ENCODE measurements around the gene JOSD1.
"Not testable (repeated sequence)": the region's sequence is repeated elsewhere in the genome, so short reads cannot be mapped to it uniquely, and the experiment has no call there.

The JOSD1 gene

GRCh38 chr22:38656256-38657044 is 44.3 kb downstream of the JOSD1 start, which contains the start of the genes CBY1 and FAM227A:
Gene CBY1, plus strand, starts transcription at chr22:38656638. Its CDS starts 11,417 bp downstream, at chr22:38668055.
Gene FAM227A, minus strand, starts transcription at chr22:38656392. Its CDS starts 6,224 bp downstream, at chr22:38650168.
- Mint-ChIP-seq H3K27ac (peak within 1 kb of the TSS; percentile 100), H3K4me3 (peak within 1 kb of the TSS; percentile 96), H3K4me1 (peaks cover 5 to 20% of the 10 kb centered on the region in 2 donors), H3K9me3 (no peaks in the 10 kb centered on the region), H3K36me3 (no peaks in the 10 kb centered on the region), H3K27me3 (no peaks in the 10 kb centered on the region)
- ATAC-seq (replicated peaks) (peak; percentile 89 to 91), DNase-seq (peak; percentile 81)

GRCh38 chr22:38655519-38656255 is 45.1 kb downstream of the JOSD1 start:
- Mint-ChIP-seq H3K9me3 (no peaks in the 10 kb centered on the region), H3K4me3 (peak overlapping the region; percentile 96), H3K27me3 (no peaks in the 10 kb centered on the region), H3K4me1 (peaks cover 5 to 20% of the 10 kb centered on the region in 2 donors), H3K36me3 (no peaks in the 10 kb centered on the region), H3K27ac (peak overlapping the region; percentile 100)
- ATAC-seq (replicated peaks): no peak
- DNase-seq: peak; percentile 4

- Mint-ChIP-seq H3K27me3 (no peaks in the 10 kb centered on the region), H3K27ac (peak overlapping the region; percentile 9), H3K36me3 (no peaks in the 10 kb centered on the region), H3K4me3 (no peak overlapping the region), H3K9me3 (no peaks in the 10 kb centered on the region), H3K4me1 (peaks cover 5 to 20% of the 10 kb centered on the region in 2 donors)
- no peak for DNase-seq
- ATAC-seq (replicated peaks): no peak
These were observed 47.0 kb downstream of the JOSD1 start for GRCh38 chr22:38653741-38654140.

- ATAC-seq (replicated peaks): no peak
These were observed 47.9 kb downstream of the JOSD1 start for GRCh38 chr22:38652859-38653258.

GRCh38 chr22:38649841-38650522 is 50.8 kb downstream of the JOSD1 start:
- Mint-ChIP-seq H3K36me3 (no peaks in the 10 kb centered on the region), H3K27ac (no peak overlapping the region), H3K4me1 (no peaks in the 10 kb centered on the region), H3K4me3 (no peak overlapping the region), H3K27me3 (peaks cover 0 to 4% of the 10 kb centered on the region in 2 donors), H3K9me3 (no peaks in the 10 kb centered on the region)
- ATAC-seq (replicated peaks) (no peak), DNase-seq (no peak)

More at GRCh38 chr22:38652859-38653258, 47.9 kb downstream of the JOSD1 start:
- Mint-ChIP-seq H3K9me3 (no peaks in the 10 kb centered on the region), H3K4me3 (no peak overlapping the region), H3K36me3 (no peaks in the 10 kb centered on the region), H3K27ac (no peak overlapping the region), H3K4me1 (peaks cover 5 to 16% of the 10 kb centered on the region in 2 donors), H3K27me3 (peaks cover 0 to 3% of the 10 kb centered on the region in 2 donors)
- DNase-seq: no peak

- Mint-ChIP-seq H3K4me3 (no peak overlapping the region), H3K9me3 (no peaks in the 10 kb centered on the region), H3K36me3 (no peaks in the 10 kb centered on the region), H3K27ac (no peak overlapping the region), H3K4me1 (no peaks in the 10 kb centered on the region), H3K27me3 (peaks cover 6 to 11% of the 10 kb centered on the region in 2 donors)
- DNase-seq (no peak), ATAC-seq (replicated peaks) (no peak)
These were observed 55.3 kb downstream of the JOSD1 start for GRCh38 chr22:38645430-38645829.

- ATAC-seq (replicated peaks): peak in 1 of 2 donors; percentile 52
- not testable (repeated sequence) for H3K9me3 Mint-ChIP-seq, H3K36me3 Mint-ChIP-seq, H3K4me1 Mint-ChIP-seq, H3K27ac Mint-ChIP-seq, H3K4me3 Mint-ChIP-seq, DNase-seq
- H3K27me3 Mint-ChIP-seq: peaks cover 6 to 11% of the 10 kb centered on the region in 2 donors
These were observed 56.5 kb downstream of the JOSD1 start for GRCh38 chr22:38644245-38644644.

- H3K4me1 Mint-ChIP-seq: no peaks in the 10 kb centered on the region
- H3K27ac Mint-ChIP-seq: no peak overlapping the region
- H3K27me3 Mint-ChIP-seq: peaks cover 6 to 8% of the 10 kb centered on the region in 2 donors
- H3K4me3 Mint-ChIP-seq: no peak overlapping the region
- no peaks in the 10 kb centered on the region for H3K9me3 Mint-ChIP-seq
- DNase-seq (no peak), ATAC-seq (replicated peaks) (no peak)
- no peaks in the 10 kb centered on the region for H3K36me3 Mint-ChIP-seq
These were observed 59.2 kb downstream of the JOSD1 start for GRCh38 chr22:38641476-38642040.

GRCh38 chr22:38638728-38639127 is 62.0 kb downstream of the JOSD1 start:
- Mint-ChIP-seq H3K9me3 (no peaks in the 10 kb centered on the region), H3K27ac (no peak overlapping the region), H3K36me3 (no peaks in the 10 kb centered on the region), H3K4me3 (no peak overlapping the region), H3K4me1 (no peaks in the 10 kb centered on the region), H3K27me3 (peaks cover 6 to 8% of the 10 kb centered on the region in 2 donors)
- DNase-seq (no peak), ATAC-seq (replicated peaks) (no peak)

- H3K36me3 Mint-ChIP-seq: no peaks in the 10 kb centered on the region
- no peak overlapping the region for H3K4me3 Mint-ChIP-seq
- DNase-seq (no peak), ATAC-seq (replicated peaks) (no peak)
- no peaks in the 10 kb centered on the region for H3K4me1 Mint-ChIP-seq
- H3K27me3 Mint-ChIP-seq: peaks cover 6 to 8% of the 10 kb centered on the region in 2 donors
- H3K9me3 Mint-ChIP-seq: no peaks in the 10 kb centered on the region
- no peak overlapping the region for H3K27ac Mint-ChIP-seq
These were observed 62.5 kb downstream of the JOSD1 start for GRCh38 chr22:38638216-38638615.
